Osteoblast (primary cell): ENCODE results near the gene AGBL2. TPM values are rescaled to one million over a fixed set of nuclear protein-coding genes. Genes with fewer than 3 reads are reported as not detected.

Experiments used
- DNase-seq: peaks from one replicate; pipeline ENCODE4 v3.0.0; 2011; ENCODE audit warnings: low spot score, mixed read lengths; ENCODE audit not compliant: insufficient read length; ENCODE audit errors: missing footprints
- H2AFZ ChIP-seq: 2 replicates; pipeline ENCODE4 v1.6.0; 2011; ENCODE audit warnings: mild to moderate bottlenecking, low read length
- H3K27ac ChIP-seq: 2 replicates; pipeline ENCODE4 v1.5.1; 2011; ENCODE audit warnings: mild to moderate bottlenecking, low read depth, low read length, moderate library complexity
- H3K27me3 ChIP-seq: 2 replicates; pipeline ENCODE4 v1.6.0; 2012; ENCODE audit warnings: mild to moderate bottlenecking, control low read depth, inconsistent platforms, low read length, moderate library complexity; ENCODE audit not compliant: insufficient read depth
- H3K36me3 ChIP-seq: 2 replicates; pipeline ENCODE4 v1.5.1; 2011; ENCODE audit warnings: mild to moderate bottlenecking, low read length, control low read depth, moderate library complexity; ENCODE audit not compliant: insufficient read depth
- H3K4me1 ChIP-seq: 2 replicates; pipeline ENCODE4 v1.5.1; 2011; ENCODE audit warnings: mild to moderate bottlenecking, low read length, control low read depth, moderate library complexity; ENCODE audit not compliant: insufficient read depth
- H3K4me2 ChIP-seq: 2 replicates; pipeline ENCODE4 v1.6.0; 2011; ENCODE audit warnings: mild to moderate bottlenecking, low read length; ENCODE audit not compliant: insufficient read depth
- H3K4me3 ChIP-seq: fragments of 200-600 bp; sonication (generic); 3 replicates; pipeline ENCODE4 v1.5.1; 2012; ENCODE audit warnings: mild to moderate bottlenecking, low read length, inconsistent platforms; ENCODE audit not compliant: insufficient read depth
- H3K79me2 ChIP-seq: 2 replicates; pipeline ENCODE4 v1.6.0; 2012; ENCODE audit warnings: mild to moderate bottlenecking, low read length, control low read depth, inconsistent platforms; ENCODE audit not compliant: insufficient read depth
- H3K9me3 ChIP-seq: 2 replicates; pipeline ENCODE4 v1.5.1; 2011; ENCODE audit warnings: low read depth, low read length, control low read depth
- H4K20me1 ChIP-seq: 2 replicates; pipeline ENCODE4 v1.6.0; 2012; ENCODE audit warnings: mild to moderate bottlenecking, low read length, control low read depth; ENCODE audit not compliant: insufficient read depth
- CTCF ChIP-seq: IDR thresholded peaks from 2 replicates; pipeline ENCODE4 v1.5.1; 2011; ENCODE audit warnings: mild to moderate bottlenecking, low read depth, low read length, moderate library complexity; ENCODE audit errors: extremely low read depth
- total RNA-seq: library from RNA; depleted of rRNA; stranded (reverse); fragments of >200 nt; gene quantifications from 2 replicates; pipeline ENCODE4 v1.2.3, GENCODE V29; 2012

Gene AGBL2
- total RNA-seq, 1 donor = 2.2 TPM

GRCh38 chr11:47725442-47726117 is 10.4 kb upstream of the AGBL2 start:
- Histone ChIP-seq H3K27ac (no peak overlapping the region), H3K79me2 (peaks cover 11% of the 10 kb centered on the region), H3K4me3 (no peak overlapping the region), H4K20me1 (peaks cover 18% of the 10 kb centered on the region), H3K27me3 (no peaks in the 10 kb centered on the region), H3K4me2 (no peak overlapping the region), H3K9me3 (no peaks in the 10 kb centered on the region), H2AFZ (no peak overlapping the region), H3K36me3 (peaks cover 91% of the 10 kb centered on the region), H3K4me1 (peaks cover 2% of the 10 kb centered on the region)
- no peak for DNase-seq
- no peak for TF ChIP-seq CTCF

- no peak for TF ChIP-seq CTCF
- Histone ChIP-seq H3K27ac (peak overlapping the region; percentile 43), H4K20me1 (peaks cover 20% of the 10 kb centered on the region), H3K9me3 (no peaks in the 10 kb centered on the region), H3K4me2 (no peak overlapping the region), H2AFZ (no peak overlapping the region), H3K4me1 (peaks cover 2% of the 10 kb centered on the region), H3K4me3 (no peak overlapping the region), H3K79me2 (peaks cover 13% of the 10 kb centered on the region), H3K36me3 (peaks cover 87% of the 10 kb centered on the region), H3K27me3 (no peaks in the 10 kb centered on the region)
- peak; percentile 81 for DNase-seq
These were observed 9.0 kb upstream of the AGBL2 start for GRCh38 chr11:47724041-47724729.

- no peaks in the 10 kb centered on the region for H3K27me3 ChIP-seq
- peaks cover 2% of the 10 kb centered on the region for H3K4me1 ChIP-seq
- H3K27ac ChIP-seq = no peak overlapping the region
- H3K9me3 ChIP-seq = no peaks in the 10 kb centered on the region
- H3K36me3 ChIP-seq = peaks cover 89% of the 10 kb centered on the region
- H3K4me2 ChIP-seq = no peak overlapping the region
- TF ChIP-seq CTCF = no peak
- H4K20me1 ChIP-seq = peaks cover 20% of the 10 kb centered on the region
- no peak for DNase-seq
- H2AFZ ChIP-seq = no peak overlapping the region
- no peak overlapping the region for H3K4me3 ChIP-seq
- peaks cover 9% of the 10 kb centered on the region for H3K79me2 ChIP-seq
These were observed 7.9 kb upstream of the AGBL2 start for GRCh38 chr11:47723041-47723440.

- Histone ChIP-seq H3K36me3 (peaks cover 87% of the 10 kb centered on the region), H4K20me1 (peaks cover 9% of the 10 kb centered on the region), H3K27me3 (no peaks in the 10 kb centered on the region), H2AFZ (no peak overlapping the region), H3K4me2 (no peak overlapping the region), H3K79me2 (peaks cover 6% of the 10 kb centered on the region), H3K4me3 (no peak overlapping the region), H3K27ac (no peak overlapping the region), H3K9me3 (no peaks in the 10 kb centered on the region), H3K4me1 (peaks cover 3% of the 10 kb centered on the region)
- TF ChIP-seq CTCF = no peak
- no peak for DNase-seq
These were observed 5.5 kb upstream of the AGBL2 start for GRCh38 chr11:47720651-47721050.
